Spinal cord (tissue), 10 donors: Measurements from ENCODE around the gene ZNF217. TPM values are rescaled to one million over a fixed set of nuclear protein-coding genes. Genes with fewer than 3 reads are reported as not detected.
A peak's percentile ranks its signal among the peaks of the same experiment; 100 is the strongest.
"Not testable (repeated sequence)": the region's sequence is repeated elsewhere in the genome, so short reads cannot be mapped to it uniquely, and the experiment has no call there.

Source experiments
- DNase-seq, 6 donors: peaks; one replicate each; pipeline versions ENCODE4 v3.0.0 to v3.0.0-alpha.2; 2013 to 2015; ENCODE audit warnings: low spot score in 6 of 6, low read depth in 4 of 6
- H3K27ac ChIP-seq: one replicate; pipeline ENCODE4 v1.5.1; 2013; ENCODE audit warnings: low read depth, low read length, control low read depth
- H3K27me3 ChIP-seq: one replicate; pipeline ENCODE4 v1.6.1; 2013; ENCODE audit warnings: low read length; ENCODE audit not compliant: control insufficient read depth, insufficient read depth
- H3K36me3 ChIP-seq: one replicate; pipeline ENCODE4 v1.6.1; 2013; ENCODE audit warnings: low read length; ENCODE audit not compliant: control insufficient read depth, insufficient read depth
- H3K4me1 ChIP-seq: one replicate; pipeline ENCODE4 v1.6.1; 2013; ENCODE audit warnings: low read length; ENCODE audit not compliant: control insufficient read depth, insufficient read depth
- H3K4me3 ChIP-seq: one replicate; pipeline ENCODE4 v1.5.1; 2013; ENCODE audit warnings: low read depth, low read length, control low read depth
- H3K9me3 ChIP-seq: one replicate; pipeline ENCODE4 v1.6.1; 2013; ENCODE audit warnings: low read length; ENCODE audit not compliant: control insufficient read depth, insufficient read depth
- WGBS: methylation state at CpG from one replicate; pipeline ENCODE4 v1.1.5; 2013; ENCODE audit warnings: missing lambda C conversion rate; ENCODE audit not compliant: insufficient coverage; 5-methylcytosine and 5-hydroxymethylcytosine counted together
- polyA plus RNA-seq, 2 donors: library from polyadenylated mRNA; unstranded; fragments of 120-200 nt; gene quantifications; one replicate each; pipeline ENCODE4 v1.2.1, GENCODE V29; 2013; ENCODE audit not compliant: insufficient read length in 2 of 2
- total RNA-seq, 2 donors: library from RNA; depleted of rRNA in 1 of 2; stranded (reverse); fragments of 120-200 nt in 1 of 2; fragments of >200 nt in 1 of 2; gene quantifications; one replicate each; pipeline versions ENCODE4 v1.2.3 to v1.2.4, GENCODE V29; 2013 to 2014
- donor health status: healthy.

The ZNF217 gene
- total and polyA plus RNA-seq, 4 donors, result 5.8 to 10.5 (median 7.2) TPM

DNA sequence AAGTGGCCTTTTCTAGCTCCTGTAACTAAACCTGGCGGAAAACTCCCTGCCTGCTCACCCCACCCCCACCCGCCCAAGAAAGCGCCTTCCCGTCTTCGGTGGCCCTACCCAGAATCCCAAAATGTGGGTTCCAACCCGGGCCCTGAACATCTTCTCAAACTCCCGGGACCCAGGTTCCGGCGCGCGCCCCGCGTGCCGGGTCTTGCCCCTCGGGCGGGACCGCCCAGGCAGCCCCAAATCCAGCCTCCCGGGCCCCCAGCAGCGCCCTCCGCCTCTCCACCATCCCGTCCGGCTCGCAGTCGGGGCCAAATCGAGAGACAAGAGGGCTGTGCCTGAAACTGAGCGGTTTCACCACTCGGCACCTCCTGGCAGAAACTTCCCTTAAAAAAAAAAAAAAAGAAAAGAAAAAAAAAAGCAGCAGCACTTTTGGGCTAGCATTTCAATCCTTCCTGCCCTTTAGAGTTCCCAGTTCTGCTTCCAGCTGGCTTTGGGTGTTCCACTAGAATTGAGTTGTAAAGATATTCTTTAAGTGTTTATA lies 1.1 kb downstream of the ZNF217 start:
- H3K27me3 ChIP-seq, H3K4me1 ChIP-seq, H3K9me3 ChIP-seq, H3K36me3 ChIP-seq: not testable (repeated sequence)
- peak overlapping the region; percentile 83 for H3K27ac ChIP-seq
- 2% methylated on average over 23 of the region's 27 CpGs for WGBS
- peak overlapping the region; percentile 66 for H3K4me3 ChIP-seq
- peak in 2 of 6 donors; percentile 28 to 53 for DNase-seq

- not testable (repeated sequence) for H3K9me3 ChIP-seq, H3K36me3 ChIP-seq, H3K27me3 ChIP-seq, DNase-seq, H3K4me1 ChIP-seq
- WGBS, result 49% methylated on average over 4 of the region's 9 CpGs
- Histone ChIP-seq H3K27ac (peak overlapping the region; percentile 64), H3K4me3 (peak overlapping the region; percentile 66)
Observed at GRCh38 chr20:53591941-53592441, 1.6 kb downstream of the ZNF217 start.

- H3K27ac ChIP-seq, result peak overlapping the region; percentile 43
- H3K4me1 ChIP-seq, result not testable (repeated sequence)
Observed at GRCh38 chr20:53591206-53591741, 2.4 kb downstream of the ZNF217 start.

DNA sequence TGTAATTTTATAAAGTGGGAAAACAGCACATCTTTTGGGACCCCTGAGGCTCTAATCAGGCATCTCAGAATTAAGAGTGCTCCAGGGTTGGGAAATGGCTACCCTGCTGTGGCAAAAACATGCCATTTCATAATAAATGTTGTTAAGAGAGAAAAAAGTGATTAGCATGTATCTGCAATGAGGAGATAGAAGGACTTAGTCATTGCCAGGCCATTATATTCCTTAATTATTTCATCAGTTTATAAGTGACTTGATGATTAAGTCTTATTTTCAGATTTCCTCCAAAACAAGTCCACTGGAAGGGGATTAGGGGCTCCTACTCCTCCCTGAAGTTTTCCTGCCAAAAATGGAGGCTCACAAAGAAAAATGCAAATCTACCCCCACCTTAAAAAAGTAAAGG lies 3.0 kb downstream of the ZNF217 start:
- DNase-seq, H3K27me3 ChIP-seq, H3K4me1 ChIP-seq, H3K36me3 ChIP-seq, H3K9me3 ChIP-seq, H3K4me3 ChIP-seq: not testable (repeated sequence)
- H3K27ac ChIP-seq, result peak overlapping the region; percentile 43

More at GRCh38 chr20:53591206-53591741, 2.4 kb downstream of the ZNF217 start:
- WGBS, result no CpG with 5 or more reads among the region's 4 CpGs
- not testable (repeated sequence) for H3K4me3 ChIP-seq, DNase-seq, H3K27me3 ChIP-seq, H3K36me3 ChIP-seq, H3K9me3 ChIP-seq

GRCh38 chr20:53590122-53590521 lies 3.5 kb downstream of the ZNF217 start:
- WGBS, result no CpG with 5 or more reads among the region's 2 CpGs
- H3K9me3 ChIP-seq, H3K36me3 ChIP-seq, H3K4me1 ChIP-seq, H3K4me3 ChIP-seq, DNase-seq, H3K27ac ChIP-seq, H3K27me3 ChIP-seq: not testable (repeated sequence)

- H3K27me3 ChIP-seq, H3K9me3 ChIP-seq, H3K4me1 ChIP-seq, H3K4me3 ChIP-seq, H3K27ac ChIP-seq, DNase-seq, H3K36me3 ChIP-seq: not testable (repeated sequence)
- WGBS, result no CpG with 5 or more reads among the region's 12 CpGs
Observed at GRCh38 chr20:53589321-53590065, 4.1 kb downstream of the ZNF217 start.

- not testable (repeated sequence) for H3K27ac ChIP-seq, H3K4me1 ChIP-seq, DNase-seq, H3K36me3 ChIP-seq, H3K9me3 ChIP-seq, H3K4me3 ChIP-seq, H3K27me3 ChIP-seq
- WGBS, result no CpG with 5 or more reads among the region's 1 CpG
Observed at GRCh38 chr20:53587157-53587703, 6.4 kb downstream of the ZNF217 start.

DNA sequence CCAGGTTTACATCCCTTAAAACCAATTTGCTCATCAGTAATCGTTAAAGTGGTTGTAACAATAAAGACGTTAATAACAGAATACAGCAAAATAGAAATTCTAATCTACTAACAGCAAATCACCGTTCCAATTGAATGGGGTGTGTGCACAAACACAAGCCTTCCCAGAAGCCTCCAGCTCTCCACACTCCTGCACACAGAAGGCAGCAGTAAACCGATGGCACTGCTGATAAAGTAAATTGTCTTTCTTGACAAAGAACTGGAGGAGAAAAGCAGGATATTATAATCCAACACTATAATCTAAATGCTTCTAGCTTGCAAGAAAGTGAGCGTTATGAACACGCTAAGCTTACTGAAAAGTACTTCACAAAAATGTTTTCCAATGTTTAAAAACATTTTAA lies 7.0 kb downstream of the ZNF217 start:
- peaks cover 6% of the 10 kb centered on the region for H3K36me3 ChIP-seq
- H3K27me3 ChIP-seq, result no peaks in the 10 kb centered on the region
- H3K4me1 ChIP-seq, result no peaks in the 10 kb centered on the region
- no peak overlapping the region for H3K4me3 ChIP-seq
- DNase-seq, result no peak
- no CpG with 5 or more reads among the region's 6 CpGs for WGBS
- H3K27ac ChIP-seq, result no peak overlapping the region
- no peaks in the 10 kb centered on the region for H3K9me3 ChIP-seq

- not testable (repeated sequence) for H3K27ac ChIP-seq, DNase-seq, H3K4me1 ChIP-seq, H3K27me3 ChIP-seq, H3K9me3 ChIP-seq, H3K4me3 ChIP-seq
- WGBS, result 94% methylated on average over 5 of the region's 5 CpGs
- peaks cover 10% of the 10 kb centered on the region for H3K36me3 ChIP-seq
Observed at GRCh38 chr20:53585910-53586309, 7.7 kb downstream of the ZNF217 start.
